ENCODE results near the gene KLHL8.
A peak's percentile ranks its signal among the peaks of the same experiment; 100 is the strongest.
"Not testable (repeated sequence)": the region's sequence is repeated elsewhere in the genome, so short reads cannot be mapped to it uniquely, and the experiment has no call there.

KLHL8 gene

DNA sequence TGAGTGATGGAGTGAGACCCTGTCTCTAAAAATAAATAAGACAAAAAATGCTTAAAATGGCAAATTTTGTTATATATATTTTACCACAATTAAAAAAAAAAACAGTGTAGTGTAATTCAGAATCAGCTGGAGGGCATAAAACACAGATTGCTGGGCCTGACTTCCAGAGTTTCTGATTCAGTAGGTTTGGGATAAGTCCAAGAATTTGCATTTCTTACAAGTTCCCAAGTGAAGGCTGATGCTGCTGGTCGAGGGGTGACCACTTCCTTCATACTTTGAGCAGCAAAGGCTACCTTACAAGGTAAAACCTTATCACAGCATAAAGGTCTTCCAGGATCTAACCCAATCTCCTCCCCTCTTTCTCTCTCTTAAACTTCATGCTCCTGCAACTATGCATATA lies 40.7 kb downstream of the KLHL8 start:
- DNase-seq (ENCODE audit: low spot score) = no peak

DNA sequence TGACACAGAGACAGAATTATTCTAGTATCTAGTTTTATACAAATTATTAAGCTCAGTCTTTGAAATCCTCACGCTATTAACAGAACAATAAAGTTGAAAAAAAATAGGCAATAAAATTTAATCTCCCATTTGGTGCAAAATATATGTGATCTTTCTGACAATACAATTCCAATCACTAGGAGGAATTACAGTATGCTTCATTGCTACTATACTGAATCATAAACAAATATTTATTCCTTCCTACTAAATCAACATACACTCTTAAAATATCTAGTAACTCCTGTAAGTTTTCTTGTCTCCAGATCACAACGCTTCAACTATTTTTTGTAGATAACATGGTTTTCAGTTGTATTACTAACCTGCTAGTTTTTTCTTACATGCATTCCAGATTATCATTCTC lies 45.7 kb downstream of the KLHL8 start:
- DNase-seq (ENCODE audit: low spot score) = no peak

DNA sequence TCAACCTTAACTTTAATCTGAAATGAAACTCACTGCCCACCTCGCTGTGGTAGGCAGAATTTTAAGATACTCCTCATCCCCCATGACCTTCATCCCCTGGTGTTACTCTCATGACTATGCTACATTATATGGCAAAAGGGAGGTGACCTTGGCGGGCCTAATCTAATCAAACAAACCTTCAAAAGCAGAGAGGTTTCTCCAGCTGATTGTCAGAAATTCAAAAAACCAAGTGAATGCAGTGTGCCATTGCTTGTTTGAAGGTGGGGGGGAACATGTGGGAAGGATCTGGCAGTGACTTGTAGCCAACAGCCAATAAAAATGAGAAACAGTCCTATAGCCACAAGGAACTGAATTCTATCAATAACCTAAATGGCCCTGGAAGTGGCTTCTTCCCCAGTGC lies 48.5 kb downstream of the KLHL8 start:
- DNase-seq (ENCODE audit: low spot score) = no peak

DNA sequence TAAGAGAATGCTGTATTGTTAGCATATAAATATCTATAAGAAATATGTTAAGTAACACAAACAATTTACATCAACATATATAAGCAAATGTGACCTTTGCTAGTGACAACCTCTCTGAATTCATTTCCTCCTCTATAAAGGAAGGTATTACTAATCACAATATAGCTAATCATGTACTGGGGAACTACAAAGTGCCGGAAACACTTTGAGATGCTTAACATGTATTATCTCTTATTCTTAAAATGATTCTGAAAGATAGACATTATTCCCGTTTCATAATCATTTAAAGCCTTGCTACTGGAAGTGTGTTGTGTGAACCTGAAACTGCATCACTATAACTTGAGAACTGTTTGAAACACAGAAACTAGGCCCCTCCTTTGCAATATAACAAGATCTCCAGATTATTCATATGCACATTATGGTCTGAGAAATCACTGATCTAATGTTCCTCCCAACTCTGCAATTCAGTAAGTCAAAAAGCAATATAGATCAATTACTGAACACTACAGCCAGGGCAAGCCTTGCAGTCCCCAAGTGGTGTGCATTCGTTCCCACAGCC lies 54.0 kb downstream of the KLHL8 start:
- no peak for DNase-seq (ENCODE audit: low spot score)

DNA sequence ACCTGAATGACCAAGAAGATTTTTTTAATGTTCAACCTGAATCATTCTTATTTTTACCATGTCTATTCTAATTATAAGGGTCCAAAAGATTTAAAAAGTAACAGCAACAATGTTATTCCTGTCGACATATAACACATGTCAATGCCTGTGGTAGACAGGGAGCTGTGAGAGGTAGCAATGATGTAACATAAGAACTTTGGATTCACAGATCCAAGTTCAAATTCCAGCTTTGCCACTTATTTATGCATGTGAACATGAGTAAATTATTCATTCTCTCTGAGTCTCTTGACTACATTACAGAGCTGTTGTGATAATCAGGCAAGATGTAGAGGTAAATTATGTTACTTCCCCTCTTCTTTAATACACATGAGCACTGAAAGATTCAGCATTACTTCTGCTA lies 54.5 kb downstream of the KLHL8 start:
- no peak for DNase-seq (ENCODE audit: low spot score)

DNA sequence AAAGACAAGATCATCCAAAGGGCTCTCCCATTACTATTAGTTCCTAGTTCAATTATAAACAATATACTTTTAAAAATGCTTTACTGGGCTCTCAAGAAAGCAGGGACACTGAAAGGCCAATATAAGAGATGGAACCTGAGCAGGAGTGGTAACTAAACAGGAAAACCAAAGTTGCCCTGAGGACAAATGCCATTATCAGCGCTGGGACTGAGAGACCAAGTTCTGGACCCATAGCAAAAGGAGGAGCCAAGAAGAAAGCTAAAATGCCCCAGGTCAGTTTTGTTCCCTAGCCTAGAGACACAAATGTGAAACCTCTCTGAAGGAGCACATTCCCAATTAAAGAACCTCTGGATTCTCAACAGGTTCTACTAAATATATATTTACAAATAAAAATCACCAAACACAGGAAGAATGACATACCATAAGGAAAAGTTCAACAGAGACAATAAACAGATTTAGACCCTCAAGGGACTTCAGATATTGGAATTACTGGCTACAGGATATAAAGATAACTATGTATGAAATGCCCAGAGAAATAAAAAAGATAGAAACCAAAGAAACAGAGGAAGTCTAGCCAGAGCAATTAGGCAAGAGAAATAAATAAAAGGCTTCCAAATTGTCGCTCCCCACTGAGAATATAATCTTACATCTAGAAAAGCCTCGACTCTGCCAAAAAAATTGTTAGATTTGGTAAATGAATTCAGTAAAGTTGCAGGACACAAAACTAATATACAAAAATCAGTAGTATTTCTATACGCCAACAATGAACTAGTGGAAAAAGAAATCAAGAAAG lies 67.1 kb downstream of the KLHL8 start:
- no peak for DNase-seq (ENCODE audit: low spot score)

DNA sequence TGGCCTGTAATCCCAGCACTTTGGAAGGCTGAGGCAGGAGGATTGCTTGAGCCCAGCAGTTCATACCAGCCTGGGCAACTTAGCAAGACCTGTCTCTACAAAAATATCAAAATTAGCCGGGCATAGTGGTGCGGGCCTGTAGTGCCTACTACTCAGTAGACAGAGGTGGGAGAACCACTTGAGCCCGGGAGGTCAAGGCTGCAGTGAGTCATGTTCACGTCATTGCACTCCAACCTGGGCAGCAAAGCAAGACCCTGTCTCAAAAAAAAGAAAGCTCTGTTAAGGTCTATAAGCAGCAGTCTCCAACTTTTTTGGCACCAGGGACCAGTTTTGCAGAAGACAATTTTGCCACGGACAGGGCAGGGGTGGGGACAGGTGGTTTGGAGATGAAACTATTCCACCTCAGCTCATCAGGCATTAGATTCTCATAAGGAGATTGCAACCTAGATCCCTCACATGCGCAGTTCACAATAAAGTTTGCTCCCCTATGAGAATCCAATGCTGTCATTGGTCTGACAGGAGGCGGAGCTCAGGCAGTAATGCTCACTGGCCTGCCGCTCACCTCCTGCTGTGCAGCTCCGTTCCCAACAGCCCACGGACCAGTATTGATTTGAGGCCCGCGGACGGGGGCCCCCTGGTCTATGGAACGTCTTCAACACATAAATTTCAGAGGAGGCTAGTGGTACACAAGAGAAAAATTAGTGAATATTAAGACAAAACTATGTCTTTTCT lies 67.9 kb downstream of the KLHL8 start:
- no peak for DNase-seq (ENCODE audit: low spot score)

DNA sequence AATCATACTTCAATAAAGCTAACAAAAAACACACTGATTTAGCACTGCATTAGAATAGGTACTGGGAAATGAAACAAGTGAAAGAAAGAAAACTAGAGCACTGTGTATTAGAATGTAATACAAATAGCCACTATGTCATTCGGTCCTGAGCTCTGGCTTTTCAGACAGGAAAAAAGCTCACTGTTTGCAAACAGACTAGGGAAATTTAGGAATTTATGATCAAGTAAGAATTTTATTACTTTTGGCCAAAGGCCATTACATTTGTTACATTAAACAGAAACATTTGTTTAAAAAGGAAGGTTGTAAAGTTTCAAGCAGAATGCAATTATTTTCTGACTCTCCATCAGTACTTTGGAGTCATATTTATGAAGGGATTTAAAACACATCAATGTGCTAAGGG lies 68.7 kb downstream of the KLHL8 start:
- no peak for DNase-seq (ENCODE audit: low spot score)

DNA sequence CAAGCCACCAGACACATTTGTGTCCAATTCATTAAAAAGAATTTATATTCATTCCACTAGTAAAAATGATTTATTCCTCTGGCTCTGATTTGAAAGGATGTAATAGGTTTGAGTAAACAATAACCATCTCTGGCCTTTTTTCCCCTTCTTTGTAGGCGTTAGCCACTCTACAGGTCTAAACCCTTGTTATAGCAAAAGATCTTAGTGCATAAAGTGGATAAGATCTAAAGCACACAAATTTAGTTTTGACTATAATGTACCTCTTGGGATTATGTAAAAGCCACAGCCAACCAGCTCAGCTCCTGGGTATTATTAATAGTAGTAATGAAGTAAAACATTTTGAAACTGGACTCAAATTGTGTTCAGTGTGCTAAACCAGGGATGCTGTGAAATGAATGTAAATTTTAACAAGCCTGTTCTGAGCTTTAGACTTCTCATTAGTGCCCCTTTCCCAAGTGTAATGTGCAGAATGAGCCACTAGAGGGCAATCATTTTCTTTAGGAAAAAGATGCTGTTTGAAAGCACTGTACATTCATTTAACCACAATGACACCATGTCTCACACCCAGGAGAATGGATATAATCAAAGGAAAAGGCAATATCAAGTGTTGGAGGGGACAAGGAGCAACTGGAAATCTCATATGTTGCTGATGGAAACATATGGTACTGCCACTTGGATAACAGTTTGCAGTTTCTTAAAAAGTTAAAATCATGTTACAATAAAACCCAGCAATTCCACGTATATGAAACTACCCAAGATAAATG lies 69.7 kb downstream of the KLHL8 start:
- peak; percentile 24 for DNase-seq (ENCODE audit: low spot score)

DNA sequence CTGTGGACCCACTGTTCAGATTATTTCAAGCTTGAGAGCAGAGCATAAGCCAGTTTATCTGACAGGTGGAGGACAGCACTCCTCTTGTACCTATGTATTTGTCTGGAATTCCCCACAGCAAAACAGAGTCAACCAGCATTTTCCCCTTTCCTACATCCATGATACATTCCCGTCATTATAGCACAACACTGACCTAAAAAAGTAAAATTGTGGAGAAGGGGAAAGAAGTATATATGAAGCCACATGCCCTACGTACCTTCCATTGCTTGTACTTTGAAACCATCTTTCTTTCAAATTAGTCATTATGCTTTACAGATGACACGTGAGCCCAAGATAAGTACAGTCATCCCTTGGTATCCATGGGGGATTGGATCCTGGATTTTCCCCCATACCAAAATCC lies 73.3 kb downstream of the KLHL8 start:
- no peak for DNase-seq (ENCODE audit: low spot score)

DNA sequence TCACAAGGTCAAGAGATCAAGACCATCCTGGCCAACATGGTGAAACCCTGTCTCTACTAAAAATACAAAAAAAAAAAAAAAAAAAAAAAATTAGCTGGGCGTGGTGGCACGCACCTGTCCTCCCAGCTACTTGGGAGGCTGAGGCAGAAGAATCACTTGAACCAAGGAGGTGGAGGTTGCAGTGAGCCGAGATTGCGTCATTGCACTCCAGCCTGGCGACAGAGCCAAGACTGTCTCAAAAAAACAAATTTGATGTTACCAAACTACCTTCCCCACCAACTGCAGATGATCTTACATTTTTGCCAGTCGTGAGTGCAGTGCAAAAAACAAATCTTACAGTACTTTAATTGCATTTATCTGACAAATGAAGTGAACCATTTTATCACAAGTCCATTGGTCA lies 74.5 kb downstream of the KLHL8 start:
- DNase-seq (ENCODE audit: low spot score) = not testable (repeated sequence)

DNA sequence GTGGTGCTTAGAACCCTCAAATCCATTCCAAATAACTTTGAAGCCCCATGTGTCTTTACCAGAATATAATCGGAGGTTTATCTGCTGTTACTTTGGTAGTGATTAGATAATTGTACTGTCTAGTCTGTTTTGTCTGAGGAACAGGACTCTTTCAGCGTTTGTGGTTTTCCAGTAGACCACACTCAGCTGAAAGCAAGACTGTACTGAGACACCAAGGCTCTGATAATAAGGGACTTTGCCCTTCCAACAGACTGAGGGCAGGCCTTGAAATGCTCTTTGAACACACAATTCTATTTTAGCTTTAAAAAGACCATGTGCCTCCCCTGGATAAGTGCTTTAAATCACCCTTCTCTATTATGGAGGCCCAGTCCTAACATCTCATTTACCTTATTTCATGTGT lies 76.1 kb downstream of the KLHL8 start:
- DNase-seq (ENCODE audit: low spot score) = no peak

DNA sequence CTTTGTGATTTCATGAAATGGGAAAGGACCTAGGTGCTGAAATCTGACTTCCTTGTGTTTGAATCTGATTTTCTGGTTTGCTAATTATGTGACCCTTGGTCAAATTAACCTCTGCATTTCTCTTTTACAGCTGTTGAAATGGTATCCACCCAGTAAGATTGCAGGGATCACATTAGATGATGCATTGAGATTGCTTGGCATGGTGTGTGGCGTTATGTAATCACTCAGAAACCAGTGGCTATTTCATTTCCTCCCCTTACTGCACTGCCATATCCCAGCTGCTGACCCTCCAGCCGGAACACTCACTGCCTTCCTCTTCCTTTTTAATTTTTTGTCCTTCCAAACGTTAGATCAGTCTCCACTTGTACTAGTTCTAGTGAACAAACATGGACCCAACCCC lies 79.0 kb downstream of the KLHL8 start:
- DNase-seq (ENCODE audit: low spot score) = no peak

DNA sequence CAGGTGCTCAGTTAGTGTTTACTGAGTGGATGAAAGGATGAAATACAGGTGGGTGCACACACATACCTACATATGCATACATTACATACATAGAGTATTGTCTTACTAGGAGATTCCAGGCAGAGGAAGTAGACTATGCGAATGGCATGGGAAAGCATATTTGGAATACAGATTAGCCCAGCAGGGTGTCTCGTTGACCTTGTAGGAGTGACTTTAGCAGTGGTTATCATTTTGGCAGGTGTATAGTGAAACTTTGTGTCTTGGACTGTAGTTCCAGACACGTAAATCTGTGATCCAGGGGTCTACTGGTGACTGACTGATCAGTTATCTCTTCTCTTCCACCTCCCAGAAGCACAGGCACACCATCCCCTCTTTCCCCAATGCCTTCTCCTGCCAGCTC lies 86.3 kb downstream of the KLHL8 start:
- no peak for DNase-seq (ENCODE audit: low spot score)

DNA sequence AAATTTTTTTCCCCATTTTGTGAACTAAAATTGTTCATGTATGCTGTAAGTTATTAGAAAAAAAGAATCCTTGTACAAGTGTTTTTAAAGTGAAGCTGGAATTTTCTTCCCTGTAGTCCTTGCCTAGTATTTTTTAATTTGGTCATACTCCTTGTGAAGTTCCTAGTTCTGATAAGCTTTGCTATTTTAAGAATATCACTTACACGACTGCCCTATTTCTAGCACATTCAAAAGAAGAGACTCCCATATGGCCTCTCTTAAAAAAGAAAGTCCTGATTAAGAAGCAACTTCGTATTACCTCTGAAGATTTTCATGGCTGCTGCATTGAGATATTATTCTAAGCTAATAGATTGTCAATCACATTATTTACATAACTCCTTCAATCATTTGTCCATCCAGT lies 87.2 kb downstream of the KLHL8 start:
- no peak for DNase-seq (ENCODE audit: low spot score)

DNA sequence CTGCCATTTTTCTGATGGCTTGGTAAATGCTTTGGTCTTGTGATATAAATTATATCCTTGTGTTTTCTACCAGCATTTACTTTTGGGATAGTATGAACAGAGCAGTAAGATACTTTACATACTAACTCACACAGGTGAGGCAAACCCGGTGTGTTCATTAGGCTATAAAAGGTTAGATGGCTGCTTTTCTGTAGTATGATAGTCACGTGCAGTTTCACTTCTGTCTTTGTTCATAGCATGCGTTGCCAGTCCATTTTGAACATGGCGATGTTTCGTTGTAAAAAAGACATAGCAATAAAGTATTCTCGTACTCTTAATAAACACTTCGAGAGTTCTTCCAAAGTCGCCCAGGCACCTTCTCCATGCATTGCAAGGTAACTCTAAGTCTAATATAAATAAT lies 88.4 kb downstream of the KLHL8 start:
- no peak for DNase-seq (ENCODE audit: low spot score)

DNA sequence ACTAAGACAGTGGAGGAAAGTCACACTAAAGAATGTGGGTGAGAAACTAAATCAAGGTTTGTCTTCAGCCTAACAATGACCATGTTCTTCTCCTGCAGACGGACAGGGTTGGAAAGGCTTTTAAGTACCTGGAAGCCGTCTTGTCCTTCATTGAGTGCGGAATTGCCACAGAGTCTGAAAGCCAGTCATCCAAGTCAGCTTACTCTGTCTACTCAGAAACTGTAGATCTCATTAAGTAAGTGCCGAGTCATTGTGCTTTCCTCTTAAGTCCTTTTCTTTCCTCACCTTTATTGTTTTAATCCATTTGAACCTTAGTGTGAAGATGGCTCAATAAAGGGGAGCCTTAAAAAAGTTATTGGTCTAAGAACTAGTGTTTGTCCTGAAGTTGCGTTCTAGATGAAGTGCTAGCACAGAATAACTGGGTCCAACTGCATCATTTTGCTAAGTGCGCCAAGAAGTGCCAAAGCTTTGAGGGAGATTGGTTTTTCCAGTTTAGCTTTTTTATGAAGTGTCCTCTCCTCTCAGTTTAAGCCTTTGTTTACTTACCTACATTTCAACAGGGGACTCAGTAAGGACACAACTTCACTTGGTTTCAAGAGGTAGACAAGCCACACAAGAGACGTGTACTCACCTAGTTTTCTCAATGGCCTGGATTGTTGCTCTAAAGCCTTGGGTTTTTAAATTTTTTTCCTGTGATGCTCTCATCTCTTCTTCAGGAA lies 89.3 kb downstream of the KLHL8 start:
- DNase-seq (ENCODE audit: low spot score) = no peak

DNA sequence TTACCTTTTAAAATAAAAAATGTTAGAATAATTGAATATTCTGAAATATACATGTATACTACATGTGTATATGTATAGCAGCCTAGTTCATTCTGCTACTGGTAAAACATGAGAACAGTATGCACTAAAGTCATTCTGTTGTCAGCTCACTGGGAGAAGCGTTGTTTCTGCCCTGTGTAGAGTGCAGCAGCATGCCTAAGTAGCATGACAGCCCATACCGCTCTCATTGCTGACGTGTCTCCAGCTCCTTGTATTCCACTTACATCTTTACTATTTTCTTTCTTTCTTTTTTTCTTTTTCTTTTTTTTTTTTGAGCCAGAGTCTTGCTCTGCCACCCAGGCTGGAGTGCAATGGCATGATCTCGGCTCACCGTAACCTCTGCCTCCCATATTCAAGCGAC lies 90.7 kb downstream of the KLHL8 start:
- no peak for DNase-seq (ENCODE audit: low spot score)

DNA sequence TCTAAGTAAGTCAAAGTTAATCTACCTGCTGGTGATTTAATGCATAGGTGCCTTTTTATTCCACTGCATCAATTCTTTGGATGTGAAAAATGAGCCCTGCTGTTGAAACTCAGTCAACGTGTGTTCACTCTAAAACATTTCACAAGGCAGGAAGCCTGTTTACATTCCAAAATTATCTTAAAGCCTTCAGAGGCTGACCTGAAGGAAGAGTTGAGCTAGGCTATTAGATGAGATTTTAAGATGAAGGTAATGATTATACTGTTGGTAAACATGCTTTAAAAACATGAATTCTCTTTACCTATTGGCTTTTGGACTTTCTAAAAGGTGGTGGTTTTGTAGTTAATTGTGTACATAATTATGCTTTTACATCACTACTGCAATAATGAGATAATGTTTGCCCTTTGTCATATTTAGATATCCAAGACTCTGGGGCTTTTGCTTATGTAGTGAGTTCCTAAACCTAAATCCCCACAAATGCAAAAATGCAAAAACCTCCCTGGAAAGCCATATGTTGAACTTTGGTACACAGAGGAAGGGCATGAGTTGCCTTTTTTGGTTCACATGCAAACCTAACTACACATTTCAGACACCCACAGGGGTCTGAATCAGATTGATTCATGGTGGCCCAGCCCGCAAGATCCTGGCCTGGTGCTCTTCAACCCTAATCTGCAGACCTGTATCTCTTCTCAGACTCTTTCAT lies 92.3 kb downstream of the KLHL8 start:
- no peak for DNase-seq (ENCODE audit: low spot score)

DNA sequence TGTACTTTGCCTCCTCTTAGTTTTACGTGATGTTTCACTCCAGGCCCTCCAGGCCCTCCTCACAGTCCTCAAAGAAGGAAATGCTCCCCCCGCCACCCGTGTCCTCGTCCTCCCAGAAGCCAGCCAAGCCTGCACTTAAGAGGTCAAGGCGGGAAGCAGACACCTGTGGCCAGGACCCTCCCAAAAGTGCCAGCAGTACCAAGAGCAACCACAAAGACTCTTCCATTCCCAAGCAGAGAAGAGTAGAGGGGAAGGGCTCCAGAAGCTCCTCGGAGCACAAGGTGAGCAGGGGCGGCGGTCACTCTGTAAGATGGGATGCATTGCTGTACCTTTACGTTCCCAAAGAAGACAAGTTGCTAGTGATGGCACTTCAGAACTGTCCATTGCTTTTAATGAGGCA lies 94.4 kb downstream of the KLHL8 start:
- no peak for DNase-seq (ENCODE audit: low spot score)

DNA sequence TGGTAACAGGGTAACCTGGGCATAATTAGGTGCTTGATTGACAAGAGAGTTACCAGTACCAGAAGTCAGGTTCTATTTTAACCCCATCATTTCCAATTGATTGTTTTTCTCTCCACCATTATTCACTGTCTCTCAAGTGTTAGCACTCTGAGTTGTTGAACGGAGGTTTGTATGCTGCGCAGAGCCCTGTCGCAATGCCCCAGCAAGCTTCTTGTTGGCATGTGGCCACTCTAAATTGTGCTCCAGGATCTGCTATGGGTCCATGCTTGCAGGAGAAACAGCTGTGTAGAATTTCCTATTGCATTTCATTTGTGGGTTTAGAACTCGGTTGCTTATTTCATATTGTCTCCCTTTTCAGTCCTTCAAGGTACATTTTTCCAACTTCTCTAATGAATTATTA lies 98.2 kb downstream of the KLHL8 start:
- no peak for DNase-seq (ENCODE audit: low spot score)
